GM19023 (cell line): ENCODE results near the gene PERCC1.

Experiments
- ATAC-seq: cut with Tn5 transposase; IDR thresholded peaks from one replicate; pipeline ENCODE4 v1.9.1; 2021; ENCODE audit warnings: mild to moderate bottlenecking, moderate library complexity; ENCODE audit not compliant: unreplicated experiment

The PERCC1 gene

GRCh38 chr16:1408171-1408837, 22.6 kb upstream of the PERCC1 start:
- peak; percentile 78 for ATAC-seq

GRCh38 chr16:1412847-1413246, 18.0 kb upstream of the PERCC1 start:
- no peak for ATAC-seq

GRCh38 chr16:1413684-1414531, 17.0 kb upstream of the PERCC1 start:
- ATAC-seq = peak; percentile 24

GRCh38 chr16:1414532-1415260, 16.2 kb upstream of the PERCC1 start, which contains the start of gene UNKL:
Gene UNKL (minus strand): TSS chr16:1414704. CDS start chr16:1414691, 13 bp downstream.
- ATAC-seq = peak; percentile 65

GRCh38 chr16:1416521-1416941, 14.3 kb upstream of the PERCC1 start:
- ATAC-seq = no peak

GRCh38 chr16:1420111-1420539, 10.8 kb upstream of the PERCC1 start:
- no peak for ATAC-seq

GRCh38 chr16:1422076-1422475, 8.8 kb upstream of the PERCC1 start:
- ATAC-seq = no peak

- ATAC-seq = no peak
Measured at GRCh38 chr16:1424028-1424427, 6.8 kb upstream of the PERCC1 start.

GRCh38 chr16:1425616-1426370, 5.1 kb upstream of the PERCC1 start:
- ATAC-seq = no peak

GRCh38 chr16:1426734-1427471, 4.0 kb upstream of the PERCC1 start:
- ATAC-seq = no peak

- ATAC-seq = no peak
Measured at GRCh38 chr16:1427473-1428461, 3.1 kb upstream of the PERCC1 start.

GRCh38 chr16:1428511-1428910, 2.4 kb upstream of the PERCC1 start:
- no peak for ATAC-seq

GRCh38 chr16:1429012-1429411, 1.9 kb upstream of the PERCC1 start:
- no peak for ATAC-seq

- ATAC-seq = no peak
Measured at GRCh38 chr16:1429631-1430030, 1.2 kb upstream of the PERCC1 start.

- no peak for ATAC-seq
Measured at GRCh38 chr16:1430214-1430758, 592 bp upstream of the PERCC1 start.

- no peak for ATAC-seq
Measured at GRCh38 chr16:1431497-1432270, 806 bp downstream of the PERCC1 start.

- no peak for ATAC-seq
Measured at GRCh38 chr16:1432388-1433262, 1.7 kb downstream of the PERCC1 start.
